SK-N-SH treated with all-trans-retinoic acid at 6 μM for 48 hours (cell line): ENCODE results near the gene HPS1.

Source experiments
- ATAC-seq: fragments of 200-7000 bp; cut with Tn5 transposase; 3 replicates; pipeline ENCODE4 v1.9.1; 2020; ENCODE audit warnings: mild to moderate bottlenecking, moderate library complexity
- ARNTL ChIP-seq: fragments of 450-650 bp; formaldehyde crosslinking; IDR thresholded peaks from 2 replicates; pipeline ENCODE4 v1.5.0; 2020; ENCODE audit warnings: low read depth, mild to moderate bottlenecking, moderate library complexity, borderline replicate concordance
- BACH2 ChIP-seq: fragments of 250-450 bp; sonication (Bioruptor Pico); IDR thresholded peaks from 2 replicates; pipeline ENCODE4 v1.9.0; 2021; ENCODE audit warnings: mild to moderate bottlenecking, borderline replicate concordance
- CREB5 ChIP-seq: fragments of 250-450 bp; sonication (Bioruptor Pico); IDR thresholded peaks from 2 replicates; pipeline ENCODE4 v1.5.1; 2020; ENCODE audit warnings: low read depth, mild to moderate bottlenecking, moderate library complexity
- CSDC2 ChIP-seq: fragments of 250-450 bp; sonication (Bioruptor Pico); IDR thresholded peaks from 2 replicates; pipeline ENCODE4 v1.5.0; 2020; ENCODE audit warnings: mild to moderate bottlenecking, moderate library complexity
- CSRNP3 ChIP-seq: fragments of 250-450 bp; sonication (Bioruptor Pico); IDR thresholded peaks from 2 replicates; pipeline ENCODE4 v1.5.1; 2021; ENCODE audit warnings: mild to moderate bottlenecking, moderate library complexity
- ESRRG ChIP-seq: fragments of 250-450 bp; sonication (Bioruptor Pico); IDR thresholded peaks from 2 replicates; pipeline ENCODE4 v1.6.1; 2021; ENCODE audit warnings: mild to moderate bottlenecking
- GLIS3 ChIP-seq: fragments of 250-450 bp; sonication (Bioruptor Pico); IDR thresholded peaks from 2 replicates; pipeline ENCODE4 v1.5.0; 2020; ENCODE audit warnings: mild to moderate bottlenecking, moderate library complexity
- ISL1 ChIP-seq: fragments of 250-450 bp; sonication (Bioruptor Pico); IDR thresholded peaks from 2 replicates; pipeline ENCODE4 v2.1.2; 2022; ENCODE audit warnings: mild to moderate bottlenecking, moderate library complexity
- OSR1 ChIP-seq: fragments of 250-450 bp; sonication (Bioruptor Pico); IDR thresholded peaks from 2 replicates; pipeline ENCODE4 v1.8.0; 2022; ENCODE audit warnings: moderate library complexity, mild to moderate bottlenecking, inconsistent platforms
- PATZ1 ChIP-seq: fragments of 250-450 bp; sonication (Bioruptor Pico); IDR thresholded peaks from 2 replicates; pipeline ENCODE4 v1.8.0; 2020; ENCODE audit warnings: mild to moderate bottlenecking, moderate library complexity, borderline replicate concordance
- POU6F1 ChIP-seq: fragments of 250-450 bp; sonication (Bioruptor Pico); IDR thresholded peaks from 2 replicates; pipeline ENCODE4 v1.8.0; 2021; ENCODE audit warnings: low read depth, mild to moderate bottlenecking, moderate library complexity, borderline replicate concordance
- RARB ChIP-seq: fragments of 250-450 bp; sonication (Bioruptor Pico); IDR thresholded peaks from 2 replicates; pipeline ENCODE4 v1.8.0; 2021; ENCODE audit warnings: mild to moderate bottlenecking, moderate library complexity
- SNAI2 ChIP-seq: fragments of 250-450 bp; sonication (Bioruptor Pico); IDR thresholded peaks from 2 replicates; pipeline ENCODE4 v1.5.0; 2020; ENCODE audit warnings: mild to moderate bottlenecking, moderate library complexity
- TCF4 ChIP-seq: fragments of 250-450 bp; sonication (Bioruptor Pico); IDR thresholded peaks from 2 replicates; pipeline ENCODE4 v1.8.0; 2021; ENCODE audit warnings: mild to moderate bottlenecking, moderate library complexity, borderline replicate concordance
- TOX ChIP-seq: fragments of 250-450 bp; sonication (Bioruptor Pico); IDR thresholded peaks from 2 replicates; pipeline ENCODE4 v1.8.0; 2021; ENCODE audit warnings: mild to moderate bottlenecking, moderate library complexity, borderline replicate concordance
- TSHZ2 ChIP-seq: fragments of 250-450 bp; sonication (Bioruptor Pico); IDR thresholded peaks from 2 replicates; pipeline ENCODE4 v1.5.0; 2020; ENCODE audit warnings: mild to moderate bottlenecking, moderate library complexity
- ZC3H10 ChIP-seq: fragments of 250-450 bp; sonication (Bioruptor Pico); IDR thresholded peaks from 2 replicates; pipeline ENCODE4 v1.5.1; 2021; ENCODE audit warnings: mild to moderate bottlenecking, moderate library complexity
- ZFP3 ChIP-seq: fragments of 250-450 bp; sonication (Bioruptor Pico); IDR thresholded peaks from 2 replicates; pipeline ENCODE4 v1.5.0; 2020; ENCODE audit warnings: mild to moderate bottlenecking, moderate library complexity
- ZFP30 ChIP-seq: fragments of 450-650 bp; formaldehyde crosslinking; IDR thresholded peaks from 2 replicates; pipeline ENCODE4 v1.5.0; 2022; ENCODE audit warnings: mild to moderate bottlenecking, moderate library complexity
- ZNF70 ChIP-seq: fragments of 450-650 bp; formaldehyde crosslinking; IDR thresholded peaks from 2 replicates; pipeline ENCODE4 v1.5.0; 2020; ENCODE audit warnings: mild to moderate bottlenecking, moderate library complexity
- ZNF8 ChIP-seq: fragments of 450-650 bp; formaldehyde crosslinking; IDR thresholded peaks from 2 replicates; pipeline ENCODE4 v1.5.0; 2020; ENCODE audit warnings: mild to moderate bottlenecking, moderate library complexity

The HPS1 gene

GRCh38 chr10:98458809-98459784 is 12.4 kb upstream of the HPS1 start:
- no peak for ATAC-seq
- TF ChIP-seq TCF4 (CRISPR knock-in tag) (no peak), PATZ1 (no peak), POU6F1 (CRISPR knock-in tag) (no peak), SNAI2 (CRISPR knock-in tag) (no peak), CSRNP3 (CRISPR knock-in tag) (no peak), BACH2 (CRISPR knock-in tag) (no peak), GLIS3 (CRISPR knock-in tag) (no peak), ZNF8 (CRISPR knock-in tag) (no peak), OSR1 (CRISPR knock-in tag) (no peak), ZC3H10 (no peak), CSDC2 (CRISPR knock-in tag) (no peak), ZFP3 (CRISPR knock-in tag) (no peak), ARNTL (CRISPR knock-in tag) (no peak), CREB5 (CRISPR knock-in tag) (no peak), ZNF70 (CRISPR knock-in tag) (no peak), ZFP30 (CRISPR knock-in tag) (no peak), ESRRG (CRISPR knock-in tag) (no peak), TOX (no peak), TSHZ2 (CRISPR knock-in tag) (no peak), RARB (no peak)

- no peak for ATAC-seq
- TF ChIP-seq TOX (no peak), CREB5 (CRISPR knock-in tag) (no peak), ZC3H10 (no peak), ISL1 (CRISPR knock-in tag) (no peak), CSDC2 (CRISPR knock-in tag) (no peak), ESRRG (CRISPR knock-in tag) (no peak), POU6F1 (CRISPR knock-in tag) (no peak), TCF4 (CRISPR knock-in tag) (no peak), ZNF8 (CRISPR knock-in tag) (no peak), ZFP30 (CRISPR knock-in tag) (no peak), CSRNP3 (CRISPR knock-in tag) (no peak), ARNTL (CRISPR knock-in tag) (no peak)
Observed at GRCh38 chr10:98457721-98458120, 11.0 kb upstream of the HPS1 start.
